GM10266 (cell line): ENCODE data around the gene CD160.
"Not testable (repeated sequence)": the region's sequence is repeated elsewhere in the genome, so short reads cannot be mapped to it uniquely, and the experiment has no call there.

Experiments used
- DNase-seq: peaks from one replicate; pipeline ENCODE4 v3.0.0; 2012; ENCODE audit errors: extremely low spot score
- TF ChIP-seq, protein P1 (sequence below): IDR thresholded peaks from 2 replicates; pipeline ENCODE4 v1.5.1; 2012; ENCODE audit warnings: mild to moderate bottlenecking, low read depth; ENCODE audit not compliant: control insufficient read depth, insufficient read depth; ENCODE audit errors: missing control alignments

Gene CD160

DNA sequence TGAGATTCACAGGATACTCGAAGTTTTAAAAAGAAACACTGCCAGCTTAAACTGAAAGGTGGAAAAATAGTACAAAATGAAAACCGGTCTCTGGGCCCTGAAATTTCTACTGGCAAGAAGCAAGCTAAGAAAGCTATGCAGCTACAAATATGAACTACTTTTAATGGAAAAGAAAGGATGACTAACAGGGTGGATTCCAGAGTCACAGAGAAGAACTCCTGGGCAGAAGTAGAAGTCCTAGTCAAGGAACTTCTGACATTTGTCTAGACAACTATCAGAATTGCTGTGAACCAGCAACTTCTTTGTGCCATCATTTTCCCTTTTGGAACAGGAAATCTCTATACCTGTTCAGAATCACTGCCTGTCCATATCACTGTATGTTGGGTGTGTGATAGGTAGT lies 38.1 kb downstream of the CD160 start:
- DNase-seq = no peak
- TF ChIP-seq, protein P1, sequence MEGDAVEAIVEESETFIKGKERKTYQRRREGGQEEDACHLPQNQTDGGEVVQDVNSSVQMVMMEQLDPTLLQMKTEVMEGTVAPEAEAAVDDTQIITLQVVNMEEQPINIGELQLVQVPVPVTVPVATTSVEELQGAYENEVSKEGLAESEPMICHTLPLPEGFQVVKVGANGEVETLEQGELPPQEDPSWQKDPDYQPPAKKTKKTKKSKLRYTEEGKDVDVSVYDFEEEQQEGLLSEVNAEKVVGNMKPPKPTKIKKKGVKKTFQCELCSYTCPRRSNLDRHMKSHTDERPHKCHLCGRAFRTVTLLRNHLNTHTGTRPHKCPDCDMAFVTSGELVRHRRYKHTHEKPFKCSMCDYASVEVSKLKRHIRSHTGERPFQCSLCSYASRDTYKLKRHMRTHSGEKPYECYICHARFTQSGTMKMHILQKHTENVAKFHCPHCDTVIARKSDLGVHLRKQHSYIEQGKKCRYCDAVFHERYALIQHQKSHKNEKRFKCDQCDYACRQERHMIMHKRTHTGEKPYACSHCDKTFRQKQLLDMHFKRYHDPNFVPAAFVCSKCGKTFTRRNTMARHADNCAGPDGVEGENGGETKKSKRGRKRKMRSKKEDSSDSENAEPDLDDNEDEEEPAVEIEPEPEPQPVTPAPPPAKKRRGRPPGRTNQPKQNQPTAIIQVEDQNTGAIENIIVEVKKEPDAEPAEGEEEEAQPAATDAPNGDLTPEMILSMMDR = no peak

GRCh38 chr1:145758116-145758515 lies 38.8 kb downstream of the CD160 start:
- DNase-seq = no peak
- TF ChIP-seq, protein P1 = no peak

DNA sequence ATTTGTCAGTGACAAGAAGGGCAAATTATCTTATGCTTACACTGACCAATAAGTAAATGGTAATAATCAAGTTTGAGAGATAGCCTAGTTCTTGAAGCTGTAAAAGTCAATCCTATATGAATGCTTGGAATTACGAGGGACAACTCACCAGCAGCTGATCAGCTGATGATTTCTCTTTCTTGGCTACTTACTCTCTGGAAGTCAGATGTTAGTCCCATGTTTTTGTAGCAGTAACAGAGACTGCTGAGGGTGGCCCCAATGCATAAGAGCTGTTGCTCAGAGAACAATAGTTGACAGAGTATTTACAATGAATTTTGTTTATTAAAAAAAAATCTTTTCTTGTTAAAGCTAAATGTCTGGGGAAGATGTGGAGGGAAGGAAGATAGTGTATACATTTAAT lies 39.3 kb downstream of the CD160 start:
- TF ChIP-seq, protein P1 = no peak
- no peak for DNase-seq

- no peak for DNase-seq
- TF ChIP-seq, protein P1 = no peak
Observed at GRCh38 chr1:145759721-145760120, 40.4 kb downstream of the CD160 start.

GRCh38 chr1:145760395-145760949 lies 41.2 kb downstream of the CD160 start:
- not testable (repeated sequence) for DNase-seq

GRCh38 chr1:145761498-145761897 lies 42.2 kb downstream of the CD160 start:
- not testable (repeated sequence) for DNase-seq

GRCh38 chr1:145762001-145762400 lies 42.7 kb downstream of the CD160 start:
- not testable (repeated sequence) for DNase-seq

DNA sequence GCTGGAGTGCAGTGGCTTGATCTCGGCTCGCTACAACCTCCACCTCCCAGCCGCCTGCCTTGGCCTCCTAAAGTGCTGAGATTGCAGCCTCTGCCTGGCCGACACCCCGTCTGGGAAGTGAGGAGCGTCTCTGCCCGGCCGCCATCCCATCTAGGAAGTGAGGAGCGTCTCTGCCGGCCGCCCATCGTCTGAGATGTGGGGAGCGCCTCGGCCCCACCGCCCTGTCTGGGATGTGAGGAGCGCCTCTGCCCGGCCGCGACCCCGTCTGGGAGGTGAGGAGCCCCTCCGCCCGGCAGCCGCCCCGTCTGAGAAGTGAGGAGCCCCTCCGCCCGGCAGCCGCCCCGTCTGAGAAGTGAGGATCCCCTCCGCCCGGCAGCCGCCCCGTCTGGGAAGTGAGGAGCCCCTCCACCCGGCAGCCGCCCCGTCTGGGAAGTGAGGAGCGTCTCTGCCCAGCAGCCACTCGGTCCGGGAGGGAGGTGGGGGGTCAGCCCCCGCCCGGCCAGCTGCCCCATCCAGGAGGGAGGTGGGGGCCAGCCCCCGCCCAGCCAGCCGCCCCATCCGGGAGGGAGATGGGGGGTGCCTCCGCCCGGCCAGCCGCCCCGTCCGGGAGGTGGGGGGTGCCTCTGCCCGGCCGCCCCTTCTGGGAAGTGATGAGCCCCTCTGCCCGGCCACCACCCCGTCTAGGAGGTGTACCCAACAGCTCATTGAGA lies 45.1 kb downstream of the CD160 start:
- not testable (repeated sequence) for DNase-seq

DNA sequence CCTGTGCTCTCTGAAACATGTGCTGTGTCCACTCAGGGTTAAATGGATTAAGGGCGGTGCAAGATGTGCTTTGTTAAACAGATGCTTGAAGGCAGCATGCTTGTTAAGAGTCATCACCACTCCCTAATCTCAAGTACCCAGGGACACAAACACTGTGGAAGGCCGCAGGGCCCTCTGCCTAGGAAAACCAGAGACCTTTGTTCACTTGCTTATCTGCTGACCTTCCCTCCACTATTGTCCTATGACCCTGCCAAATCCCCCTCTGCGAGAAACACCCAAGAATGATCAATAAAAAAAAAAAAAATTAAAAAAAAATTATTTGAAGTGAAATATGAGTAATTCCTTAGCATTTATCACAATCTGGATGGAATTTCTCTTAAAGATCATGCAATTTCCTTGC lies 45.8 kb downstream of the CD160 start:
- DNase-seq = not testable (repeated sequence)

DNA sequence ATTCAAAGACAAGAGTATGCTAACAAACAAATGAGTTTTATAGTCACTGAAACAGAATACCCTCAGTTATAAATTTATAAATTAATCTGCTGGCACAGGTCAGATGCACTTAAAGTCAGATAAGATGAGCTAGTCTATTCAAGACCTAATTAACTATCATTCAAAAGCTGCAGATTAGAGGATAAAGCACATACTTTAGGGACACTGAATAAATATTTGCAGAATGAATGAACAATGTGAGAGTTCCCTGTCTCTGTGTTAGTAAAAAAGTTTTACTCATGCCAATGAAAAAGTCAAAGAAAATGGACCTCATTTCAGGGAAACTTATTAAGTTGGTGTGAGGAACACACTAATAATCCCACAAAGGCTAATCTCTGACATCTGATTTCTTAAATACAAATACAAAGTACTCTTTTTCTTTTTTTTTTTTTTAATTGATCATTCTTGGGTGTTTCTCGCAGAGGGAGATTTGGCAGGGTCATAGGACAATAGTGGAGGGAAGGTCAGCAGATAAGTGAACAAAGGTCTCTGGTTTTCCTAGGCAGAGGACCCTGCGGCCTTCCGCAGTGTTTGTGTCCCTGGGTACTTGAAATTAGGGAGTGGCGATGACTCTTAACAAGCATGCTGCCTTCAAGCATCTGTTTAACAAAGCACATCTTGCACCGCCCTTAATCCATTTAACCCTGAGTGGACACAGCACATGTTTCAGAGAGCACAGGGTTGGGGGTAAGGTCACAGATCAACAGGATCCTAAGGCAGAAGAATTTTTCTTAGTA lies 46.5 kb downstream of the CD160 start:
- DNase-seq = not testable (repeated sequence)

DNA sequence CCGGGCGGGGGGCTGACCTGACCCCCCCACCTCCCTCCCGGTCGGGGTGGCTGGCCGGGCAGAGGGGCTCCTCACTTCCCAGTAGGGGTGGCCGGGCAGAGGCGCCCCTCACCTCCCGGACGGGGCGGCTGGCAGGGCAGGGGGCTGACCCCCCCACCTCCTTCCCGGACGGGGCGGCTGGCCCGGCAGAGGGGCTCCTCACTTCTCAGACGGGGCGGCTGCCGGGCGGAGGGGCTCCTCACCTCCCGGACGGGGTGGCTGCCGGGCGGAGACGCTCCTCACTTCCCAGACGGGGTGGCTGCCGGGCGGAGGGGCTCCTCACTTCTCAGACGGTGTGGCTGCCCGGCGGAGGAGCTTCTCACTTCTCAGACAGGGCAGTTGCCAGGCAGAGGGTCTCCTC lies 47.6 kb downstream of the CD160 start:
- not testable (repeated sequence) for DNase-seq

- DNase-seq = not testable (repeated sequence)
Observed at GRCh38 chr1:145768004-145768403, 48.7 kb downstream of the CD160 start.
